ENCODE measurements around the gene DECR2.

DNA sequence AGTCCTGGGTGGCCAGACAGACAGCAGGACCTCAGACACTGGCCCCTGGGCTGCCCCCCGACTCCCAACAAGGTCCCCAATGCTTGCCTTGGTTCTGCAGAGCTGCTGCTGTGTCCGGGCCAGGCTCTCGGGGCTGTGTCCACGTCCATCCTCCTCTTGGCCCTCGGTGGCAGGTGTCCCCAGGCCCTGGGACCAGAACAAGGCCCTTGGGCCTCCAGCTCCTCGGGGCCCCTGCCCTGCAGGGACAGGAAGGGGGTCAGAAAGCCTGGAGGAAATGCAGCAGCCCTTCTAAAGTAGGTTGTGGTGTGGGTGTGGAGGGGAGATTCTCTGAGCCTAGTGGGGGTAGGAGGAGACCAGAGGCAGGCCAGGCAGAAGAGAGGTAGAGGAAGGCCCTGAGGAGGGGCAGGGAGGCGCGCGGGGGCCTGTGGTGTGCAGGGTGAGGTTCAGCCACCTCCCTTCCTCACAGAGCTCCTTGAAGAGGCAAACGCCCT lies 46.7 kb upstream of the DECR2 start:
- no peak for TF ChIP-seq GATA3 (IDR thresholded peaks at IDR 0.05; ENCODE audit: low read depth, low read length)
- no peak for TF ChIP-seq GATA2 (IDR thresholded peaks at IDR 0.05; ENCODE audit: low read depth, low read length)

All from SH-SY5Y (cell line).